Stimulated activated CD4-positive, alpha-beta T cell treated with anti-CD3 and anti-CD28 coated beads, Interleukin-2, amount 100 ng/mL, for 4 hours (primary cell): Measurements from ENCODE around the gene NGEF.

ENCODE experiments used
- DNase-seq: peaks from one replicate; pipeline ENCODE4 v3.0.0-alpha.2; 2020; ENCODE audit warnings: low read depth

Gene NGEF

GRCh38 chr2:232884001-232884421 is 129.0 kb downstream of the NGEF start:
- no peak for DNase-seq

DNA sequence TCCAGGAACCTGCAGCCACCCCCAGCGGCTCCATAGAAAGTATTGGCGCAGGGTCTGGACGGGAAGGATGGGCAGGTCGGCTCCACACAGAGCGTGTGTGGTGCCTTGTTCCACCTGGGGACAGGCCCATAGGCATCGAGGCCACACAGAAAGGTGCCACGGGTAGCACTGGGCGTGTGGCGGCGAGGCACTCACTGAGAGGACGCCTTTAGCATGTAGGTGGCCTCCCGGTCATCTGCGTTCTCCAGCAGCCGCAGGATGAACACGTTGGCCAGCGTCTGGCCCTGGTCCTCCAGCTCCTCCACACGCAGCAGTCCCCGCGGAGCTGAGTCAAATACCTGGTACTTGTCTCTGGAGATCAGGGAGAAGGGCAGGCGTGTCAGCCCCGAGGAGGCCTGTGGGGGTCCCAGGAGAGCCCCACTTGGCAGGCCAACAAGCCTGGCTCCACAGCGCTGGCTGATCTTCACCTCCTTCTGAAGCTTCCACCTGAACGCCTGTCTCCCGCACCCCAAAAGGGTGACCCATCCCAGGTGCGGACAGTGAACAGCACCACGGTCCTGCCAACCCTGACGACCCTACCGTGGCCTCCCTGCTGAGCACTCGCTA is 129.8 kb downstream of the NGEF start:
- no peak for DNase-seq

DNA sequence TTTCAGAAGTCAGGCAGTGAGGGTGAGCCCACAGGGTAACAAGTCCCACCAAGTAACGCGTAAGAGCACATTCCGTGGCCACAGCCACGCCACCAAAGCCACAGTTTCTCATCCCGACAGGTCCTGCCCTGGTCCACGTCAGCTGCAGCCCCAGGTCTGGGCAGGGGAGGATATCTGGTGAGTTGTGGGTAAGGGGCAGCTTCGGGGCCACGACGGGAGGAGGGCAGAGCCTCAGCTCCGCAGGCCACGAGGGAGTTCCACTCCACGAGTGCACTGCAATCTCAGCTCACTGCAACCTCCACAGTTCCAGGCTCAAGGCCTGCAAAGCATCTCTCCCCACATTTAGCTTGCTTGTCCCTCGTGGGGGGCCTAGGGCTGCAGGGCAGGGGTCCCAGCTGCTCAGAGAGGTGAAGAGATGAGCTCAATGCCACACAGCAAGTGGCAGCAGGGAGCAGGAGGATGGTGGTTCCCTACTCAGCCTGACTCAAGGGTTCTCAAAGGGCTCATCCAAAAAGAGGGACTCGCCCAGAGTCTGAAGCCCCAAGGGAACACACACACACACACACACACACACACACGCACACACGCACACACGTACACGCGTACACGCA is 130.4 kb downstream of the NGEF start:
- DNase-seq = no peak

GRCh38 chr2:232882085-232882484 is 131.0 kb downstream of the NGEF start:
- no peak for DNase-seq

DNA sequence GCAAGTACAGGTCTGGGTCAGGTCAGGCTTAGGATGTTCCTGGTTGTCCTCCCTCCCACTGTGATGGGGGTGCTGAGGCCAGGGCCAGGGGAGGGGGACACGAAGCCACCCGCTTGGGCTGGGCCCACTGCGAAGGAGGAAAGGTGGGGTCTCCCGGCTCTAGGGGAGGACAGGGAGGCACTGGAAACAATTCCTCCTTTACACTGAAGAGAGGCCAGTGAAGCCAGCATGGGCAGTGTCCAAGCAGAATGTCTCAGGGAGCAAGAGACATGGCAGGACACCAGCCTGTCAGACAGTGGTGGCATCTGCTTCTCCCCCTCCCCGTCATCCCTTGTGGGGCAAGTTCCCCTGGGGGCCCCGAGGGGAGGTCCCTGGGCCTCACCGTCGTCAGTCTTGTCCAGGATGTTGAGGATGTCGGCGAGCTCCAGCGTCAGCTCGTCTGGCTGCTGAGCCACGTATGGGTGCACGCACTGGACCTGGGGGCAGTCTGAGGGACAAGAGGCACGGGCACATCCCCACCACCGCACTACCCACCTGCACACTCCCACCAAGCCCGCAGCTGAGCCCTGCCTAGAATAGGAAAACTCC is 132.2 kb downstream of the NGEF start:
- DNase-seq = no peak

DNA sequence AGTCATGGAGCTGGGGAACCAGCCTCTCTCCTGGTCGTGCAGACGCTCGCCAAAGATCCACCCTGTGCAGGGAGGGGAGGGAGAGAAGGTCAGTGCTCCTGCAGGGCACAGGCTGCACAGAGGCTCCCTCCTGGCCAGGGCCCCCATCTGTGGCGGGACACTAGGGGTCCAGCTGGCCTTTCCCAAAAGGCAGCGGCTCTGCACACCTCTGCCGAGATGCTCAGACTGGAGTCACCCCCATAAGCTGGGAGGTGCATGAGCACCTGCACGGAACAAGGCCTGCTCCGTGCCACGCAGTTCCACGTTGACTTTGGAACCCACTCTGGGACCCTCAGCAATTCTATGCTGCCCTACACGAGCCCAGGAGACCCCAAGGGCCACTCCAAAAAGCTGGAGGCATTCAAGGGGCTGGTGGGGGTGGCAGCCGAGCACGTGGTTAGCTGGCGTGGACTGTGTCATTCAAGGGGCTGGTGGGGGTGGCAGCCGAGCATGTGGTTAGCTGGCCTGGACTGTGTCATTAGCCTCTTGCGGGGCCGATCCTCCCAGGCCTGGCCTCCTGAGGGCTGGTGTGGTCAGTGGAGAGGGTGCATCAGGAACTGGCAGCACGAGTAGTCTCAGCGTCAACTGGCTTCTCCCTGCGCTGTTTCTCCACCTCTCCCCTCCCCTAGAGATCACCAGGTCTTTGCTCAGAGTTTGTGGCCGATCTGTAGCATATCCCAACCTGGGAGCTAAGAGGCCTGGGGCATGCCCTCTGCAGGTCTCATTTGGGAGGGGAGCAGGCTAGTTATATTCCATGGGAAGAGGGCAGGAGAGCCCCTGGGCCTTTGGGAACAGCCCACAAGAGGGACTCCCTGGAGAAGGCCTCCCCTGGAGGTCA is 133.2 kb downstream of the NGEF start:
- DNase-seq = no peak

- DNase-seq = no peak
Observed at GRCh38 chr2:232878855-232879617, 134.0 kb downstream of the NGEF start.

DNA sequence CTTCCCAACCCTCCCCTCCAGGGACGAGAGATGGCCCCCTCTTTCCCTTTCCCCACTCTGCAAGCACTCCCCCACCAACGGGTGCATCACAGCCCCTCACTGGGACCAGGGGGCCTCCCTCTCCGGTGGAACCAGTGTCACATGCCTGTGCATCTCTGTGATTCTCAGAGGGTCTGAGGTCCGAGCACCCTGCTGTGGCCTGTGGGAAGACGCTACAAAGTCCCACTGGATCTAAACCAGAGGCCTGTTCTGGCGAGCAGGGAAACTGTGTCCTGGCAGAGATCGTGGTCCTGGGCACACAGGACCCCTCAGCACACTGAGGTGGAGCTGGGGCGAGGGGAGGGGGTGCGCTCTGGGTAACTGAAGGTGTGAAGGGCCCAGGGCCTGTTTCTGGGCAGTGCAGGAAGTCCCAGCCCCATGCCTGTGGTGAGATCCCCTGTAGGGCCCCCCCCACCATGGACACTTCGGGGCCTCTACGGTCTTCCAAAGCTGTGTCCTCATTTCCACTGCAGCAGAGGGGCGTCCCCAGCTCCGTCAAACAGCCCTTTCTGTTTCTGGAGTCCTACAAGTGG is 135.0 kb downstream of the NGEF start:
- DNase-seq = no peak

- no peak for DNase-seq
Observed at GRCh38 chr2:232876978-232877441, 136.0 kb downstream of the NGEF start.

DNA sequence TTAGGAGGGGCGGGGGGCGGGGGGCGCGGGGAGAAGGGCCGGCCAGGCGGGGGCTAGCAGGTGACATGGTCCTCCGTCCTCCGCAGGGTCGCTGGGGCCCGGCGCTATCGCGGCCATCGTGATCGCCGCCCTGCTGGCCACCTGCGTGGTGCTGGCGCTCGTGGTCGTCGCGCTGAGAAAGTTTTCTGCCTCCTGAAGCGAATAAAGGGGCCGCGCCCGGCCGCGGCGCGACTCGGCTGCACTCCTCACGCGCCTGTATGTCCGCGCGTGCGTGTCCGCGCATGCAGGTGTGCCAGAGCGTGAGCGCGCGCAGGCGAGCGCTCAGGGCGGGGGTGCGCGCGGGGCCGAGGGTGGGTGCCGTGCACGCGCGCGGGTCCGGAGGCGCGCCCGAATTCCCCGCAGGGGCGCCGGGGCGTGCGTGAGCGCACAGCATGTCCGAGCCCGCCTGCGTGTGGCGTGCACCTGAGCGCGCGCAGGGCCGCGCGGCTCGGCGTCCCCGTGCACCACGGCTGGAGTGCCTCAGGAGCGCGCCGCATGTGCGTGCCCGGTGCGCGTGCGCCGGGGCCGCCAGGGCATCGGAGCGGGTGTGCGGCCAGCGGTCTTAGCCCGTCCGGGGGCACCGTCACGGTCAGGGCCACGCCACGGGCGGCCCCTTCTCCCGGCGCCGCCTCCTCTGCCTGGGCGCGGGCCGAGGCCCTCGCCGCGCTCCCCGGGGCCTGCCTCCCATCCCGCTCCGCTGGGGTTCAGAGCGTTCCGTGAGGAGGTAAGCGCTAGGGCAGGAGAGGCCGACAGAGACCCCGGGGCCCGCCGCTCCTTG is 136.7 kb downstream of the NGEF start:
- DNase-seq = no peak

DNA sequence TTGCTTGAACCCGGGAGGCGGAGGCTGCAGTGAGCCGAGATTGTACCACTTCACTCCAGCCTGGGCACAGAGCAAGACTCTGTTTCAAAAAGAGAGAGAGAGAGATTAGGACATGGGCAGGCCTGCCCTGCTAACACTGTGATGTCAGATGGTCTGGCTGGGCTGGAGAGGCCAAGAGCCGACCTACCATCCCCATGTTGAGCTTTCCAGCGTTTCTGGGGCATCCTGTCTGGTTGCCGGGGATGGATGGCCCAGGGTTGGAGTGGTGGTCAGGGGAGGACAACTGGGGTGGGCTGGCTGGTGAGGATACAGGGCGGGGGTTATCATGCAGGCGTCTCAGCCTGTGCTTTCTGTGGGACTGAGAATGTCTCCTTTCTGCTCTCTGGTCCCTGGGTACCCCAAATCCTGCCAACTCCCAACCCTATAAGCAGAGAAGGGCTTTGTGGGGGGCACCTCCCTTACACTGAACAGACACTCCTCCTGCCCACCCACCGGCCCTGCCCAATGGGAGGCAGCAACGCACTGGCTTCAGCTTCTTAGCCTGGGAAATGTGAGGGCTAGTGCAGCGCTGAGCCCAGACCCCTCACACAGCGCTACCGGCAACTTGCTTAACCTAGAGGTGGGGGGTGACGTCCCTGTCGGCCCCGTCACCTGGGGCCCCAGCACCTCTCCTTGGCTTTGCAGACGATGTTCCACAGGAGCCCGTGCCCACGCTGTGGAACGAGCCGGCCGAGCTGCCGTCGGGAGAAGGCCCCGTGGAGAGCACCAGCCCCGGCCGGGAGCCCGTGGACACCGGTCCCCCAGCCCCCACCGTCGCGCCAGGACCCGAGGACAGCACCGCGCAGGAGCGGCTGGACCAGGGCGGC is 137.6 kb downstream of the NGEF start:
- DNase-seq = no peak

GRCh38 chr2:232874677-232875223 is 138.3 kb downstream of the NGEF start:
- DNase-seq = no peak

GRCh38 chr2:232873909-232874641 is 139.0 kb downstream of the NGEF start:
- DNase-seq = no peak

- DNase-seq = no peak
Observed at GRCh38 chr2:232873292-232873908, 139.7 kb downstream of the NGEF start.

DNA sequence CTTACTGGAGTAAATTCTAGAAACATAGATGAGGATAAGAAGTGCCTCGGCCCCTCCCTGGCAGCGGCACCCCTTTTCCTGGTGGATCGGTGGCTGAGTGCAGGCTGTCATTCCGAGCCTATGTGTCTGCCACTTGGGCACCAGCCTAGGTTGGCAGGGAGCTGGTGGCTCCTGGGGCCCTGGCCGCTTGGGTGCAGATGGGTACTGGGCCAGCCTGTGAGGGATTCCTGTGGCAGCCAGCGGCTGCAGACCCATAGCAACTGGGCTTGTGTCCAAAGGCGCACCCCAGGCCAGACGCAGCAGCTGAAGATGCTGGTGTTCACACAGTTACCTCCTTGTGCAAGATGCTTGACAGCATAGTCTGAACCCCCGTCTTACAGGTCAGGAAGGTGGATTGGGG is 140.2 kb downstream of the NGEF start:
- DNase-seq = no peak

DNA sequence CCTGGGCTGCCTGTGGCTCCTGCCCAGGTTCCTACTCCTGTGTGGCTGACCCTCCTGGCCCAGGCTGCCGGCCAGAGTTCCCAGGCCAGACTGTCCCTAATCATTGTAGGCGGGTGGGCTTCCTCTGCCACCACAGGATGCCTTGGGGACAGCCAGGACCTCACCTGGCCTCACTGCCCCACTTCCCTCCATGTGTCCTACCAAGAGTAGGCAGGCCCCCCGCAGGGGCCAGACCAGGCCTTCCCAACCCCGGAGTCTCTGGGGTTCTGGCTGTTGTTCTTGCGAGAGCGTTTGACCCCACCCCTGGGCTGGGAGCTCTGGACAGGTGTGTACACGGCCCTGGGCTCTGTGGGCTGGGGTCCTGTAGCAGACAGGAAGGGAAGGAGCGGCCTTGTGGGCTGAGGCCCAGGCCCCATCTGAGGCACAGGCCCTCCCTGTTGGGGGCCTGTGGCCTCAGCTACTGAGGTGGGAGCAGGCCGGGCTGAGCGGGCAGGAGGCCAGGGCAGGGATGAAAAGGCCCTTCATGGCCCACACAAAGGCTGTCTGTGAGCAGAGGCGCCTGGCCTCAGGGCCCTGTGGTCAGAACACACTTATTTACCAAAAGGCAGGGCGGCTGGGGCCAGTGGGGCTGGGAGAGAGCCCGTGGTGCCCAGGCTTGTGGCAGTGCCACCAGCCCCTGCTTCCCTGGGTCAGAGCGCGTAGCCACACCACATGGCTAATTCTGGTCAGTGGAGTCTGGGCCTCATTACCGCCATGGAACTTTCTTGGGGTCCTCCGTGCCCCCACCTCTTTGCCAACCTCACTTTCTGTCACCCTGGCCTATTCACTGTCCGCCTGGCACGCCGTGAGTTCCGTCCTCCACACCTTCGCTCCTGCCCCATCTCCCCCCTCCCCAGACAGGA is 141.0 kb downstream of the NGEF start:
- DNase-seq = no peak

DNA sequence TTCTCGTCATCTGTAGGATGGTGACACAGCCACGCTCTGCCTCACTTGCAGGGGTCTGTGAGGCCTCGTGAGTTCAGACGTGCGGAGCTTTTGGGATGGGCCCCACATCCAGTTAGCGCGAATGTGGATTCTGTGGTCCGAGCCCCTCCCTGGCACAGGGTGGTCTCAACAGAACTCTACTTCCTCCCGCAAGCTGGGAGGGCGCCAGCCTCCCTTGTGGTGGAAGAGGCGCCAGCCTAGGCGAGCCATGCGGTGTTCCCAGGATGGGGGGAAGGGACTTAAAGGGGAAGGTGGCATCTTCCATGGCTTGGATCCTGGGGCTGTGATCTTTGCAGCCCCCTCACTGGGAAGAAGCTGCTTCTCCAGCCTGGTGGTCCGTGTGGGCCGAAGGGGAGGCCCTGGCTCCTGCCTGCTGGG is 141.6 kb downstream of the NGEF start:
- DNase-seq = no peak
